ENCODE measurements around the gene RANBP9. TPM values are rescaled to one million over a fixed set of nuclear protein-coding genes. Genes with fewer than 3 reads are reported as not detected.

Gene RANBP9
- total and polyA plus RNA-seq, 2 experiments from 2014 or later: 12.1 to 31.8 TPM

DNA sequence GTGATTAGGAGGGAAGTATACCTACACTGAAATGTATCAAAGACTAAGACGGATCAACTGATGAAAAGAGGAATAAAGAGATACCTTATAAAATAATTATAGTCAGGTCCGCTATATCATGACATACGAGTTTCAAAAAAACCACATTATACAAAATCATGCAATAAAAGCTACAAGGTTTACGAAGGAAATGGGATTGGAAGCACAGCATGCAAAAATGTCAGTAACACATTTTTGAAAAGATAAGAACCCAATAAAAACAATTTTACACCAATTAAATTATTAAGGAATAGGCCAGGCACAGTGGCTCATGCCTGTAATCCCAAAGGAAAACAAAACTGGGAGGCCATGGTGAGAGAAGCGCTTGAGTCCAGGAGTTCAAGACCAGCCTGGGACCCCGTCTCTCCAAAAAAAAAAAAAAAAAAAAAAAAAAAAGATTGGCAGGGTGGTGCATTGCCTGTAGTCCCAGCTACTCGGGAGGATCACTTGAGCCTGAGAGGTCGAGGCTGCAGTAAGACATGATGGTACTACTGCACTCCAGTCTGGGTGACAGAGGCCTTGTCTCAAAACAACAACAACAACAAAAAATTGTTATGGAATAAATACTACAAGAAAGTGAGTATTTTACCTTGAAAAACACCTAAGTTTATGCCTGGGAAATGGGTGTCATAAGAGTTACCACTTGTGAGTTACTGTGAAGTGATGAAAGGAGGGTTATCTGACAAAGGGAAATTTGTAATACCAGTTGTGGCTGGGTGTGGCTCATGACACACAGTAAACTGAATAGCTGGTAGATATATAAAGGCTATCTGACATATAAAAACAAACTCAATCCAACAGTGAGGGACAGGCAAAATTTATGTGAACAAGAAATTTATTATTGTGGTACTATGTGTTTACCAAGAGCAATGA, 45.2 kb downstream of the RANBP9 start (continued):
- TF ChIP-seq, protein P1, sequence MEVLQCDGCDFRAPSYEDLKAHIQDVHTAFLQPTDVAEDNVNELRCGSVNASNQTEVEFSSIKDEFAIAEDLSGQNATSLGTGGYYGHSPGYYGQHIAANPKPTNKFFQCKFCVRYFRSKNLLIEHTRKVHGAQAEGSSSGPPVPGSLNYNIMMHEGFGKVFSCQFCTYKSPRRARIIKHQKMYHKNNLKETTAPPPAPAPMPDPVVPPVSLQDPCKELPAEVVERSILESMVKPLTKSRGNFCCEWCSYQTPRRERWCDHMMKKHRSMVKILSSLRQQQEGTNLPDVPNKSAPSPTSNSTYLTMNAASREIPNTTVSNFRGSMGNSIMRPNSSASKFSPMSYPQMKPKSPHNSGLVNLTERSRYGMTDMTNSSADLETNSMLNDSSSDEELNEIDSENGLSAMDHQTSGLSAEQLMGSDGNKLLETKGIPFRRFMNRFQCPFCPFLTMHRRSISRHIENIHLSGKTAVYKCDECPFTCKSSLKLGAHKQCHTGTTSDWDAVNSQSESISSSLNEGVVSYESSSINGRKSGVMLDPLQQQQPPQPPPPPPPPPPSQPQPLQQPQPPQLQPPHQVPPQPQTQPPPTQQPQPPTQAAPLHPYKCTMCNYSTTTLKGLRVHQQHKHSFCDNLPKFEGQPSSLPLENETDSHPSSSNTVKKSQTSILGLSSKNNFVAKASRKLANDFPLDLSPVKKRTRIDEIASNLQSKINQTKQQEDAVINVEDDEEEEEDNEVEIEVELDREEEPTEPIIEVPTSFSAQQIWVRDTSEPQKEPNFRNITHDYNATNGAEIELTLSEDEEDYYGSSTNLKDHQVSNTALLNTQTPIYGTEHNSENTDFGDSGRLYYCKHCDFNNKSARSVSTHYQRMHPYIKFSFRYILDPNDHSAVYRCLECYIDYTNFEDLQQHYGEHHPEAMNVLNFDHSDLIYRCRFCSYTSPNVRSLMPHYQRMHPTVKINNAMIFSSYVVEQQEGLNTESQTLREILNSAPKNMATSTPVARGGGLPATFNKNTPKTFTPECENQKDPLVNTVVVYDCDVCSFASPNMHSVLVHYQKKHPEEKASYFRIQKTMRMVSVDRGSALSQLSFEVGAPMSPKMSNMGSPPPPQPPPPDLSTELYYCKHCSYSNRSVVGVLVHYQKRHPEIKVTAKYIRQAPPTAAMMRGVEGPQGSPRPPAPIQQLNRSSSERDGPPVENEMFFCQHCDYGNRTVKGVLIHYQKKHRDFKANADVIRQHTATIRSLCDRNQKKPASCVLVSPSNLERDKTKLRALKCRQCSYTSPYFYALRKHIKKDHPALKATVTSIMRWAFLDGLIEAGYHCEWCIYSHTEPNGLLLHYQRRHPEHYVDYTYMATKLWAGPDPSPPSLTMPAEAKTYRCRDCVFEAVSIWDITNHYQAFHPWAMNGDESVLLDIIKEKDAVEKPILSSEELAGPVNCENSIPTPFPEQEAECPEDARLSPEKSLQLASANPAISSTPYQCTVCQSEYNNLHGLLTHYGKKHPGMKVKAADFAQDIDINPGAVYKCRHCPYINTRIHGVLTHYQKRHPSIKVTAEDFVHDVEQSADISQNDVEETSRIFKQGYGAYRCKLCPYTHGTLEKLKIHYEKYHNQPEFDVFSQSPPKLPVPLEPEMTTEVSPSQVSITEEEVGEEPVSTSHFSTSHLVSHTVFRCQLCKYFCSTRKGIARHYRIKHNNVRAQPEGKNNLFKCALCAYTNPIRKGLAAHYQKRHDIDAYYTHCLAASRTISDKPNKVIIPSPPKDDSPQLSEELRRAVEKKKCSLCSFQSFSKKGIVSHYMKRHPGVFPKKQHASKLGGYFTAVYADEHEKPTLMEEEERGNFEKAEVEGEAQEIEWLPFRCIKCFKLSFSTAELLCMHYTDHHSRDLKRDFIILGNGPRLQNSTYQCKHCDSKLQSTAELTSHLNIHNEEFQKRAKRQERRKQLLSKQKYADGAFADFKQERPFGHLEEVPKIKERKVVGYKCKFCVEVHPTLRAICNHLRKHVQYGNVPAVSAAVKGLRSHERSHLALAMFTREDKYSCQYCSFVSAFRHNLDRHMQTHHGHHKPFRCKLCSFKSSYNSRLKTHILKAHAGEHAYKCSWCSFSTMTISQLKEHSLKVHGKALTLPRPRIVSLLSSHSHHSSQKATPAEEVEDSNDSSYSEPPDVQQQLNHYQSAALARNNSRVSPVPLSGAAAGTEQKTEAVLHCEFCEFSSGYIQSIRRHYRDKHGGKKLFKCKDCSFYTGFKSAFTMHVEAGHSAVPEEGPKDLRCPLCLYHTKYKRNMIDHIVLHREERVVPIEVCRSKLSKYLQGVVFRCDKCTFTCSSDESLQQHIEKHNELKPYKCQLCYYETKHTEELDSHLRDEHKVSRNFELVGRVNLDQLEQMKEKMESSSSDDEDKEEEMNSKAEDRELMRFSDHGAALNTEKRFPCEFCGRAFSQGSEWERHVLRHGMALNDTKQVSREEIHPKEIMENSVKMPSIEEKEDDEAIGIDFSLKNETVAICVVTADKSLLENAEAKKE (CRISPR knock-in tag; IDR thresholded peaks at IDR 0.05): no peak
- no peak for TF ChIP-seq CTCF (conservative IDR thresholded peaks at IDR 0.05; ENCODE audit: low read depth in 2 of 2)

GRCh38 chr6:13664703-13665352, 46.8 kb downstream of the RANBP9 start:
- Mint-ChIP-seq H3K4me3 (no peak overlapping the region), H3K4me1 (peaks cover 52% of the 10 kb centered on the region), H3K27ac (no peak overlapping the region), H3K27me3 (ENCODE audit: insufficient read depth, low read depth, poor library complexity) (no peaks in the 10 kb centered on the region), H3K36me3 (ENCODE audit: low read depth) (no peaks in the 10 kb centered on the region; the same call in 2 of the 3 replicates), H3K9me3 (no peaks in the 10 kb centered on the region)
- H3K27ac ChIP-seq (ENCODE audit: low read depth): no peak overlapping the region
- ATAC-seq (no peak), DNase-seq (ENCODE audit: low spot score) (no peak)
- H3K27me3 ChIP-seq (ENCODE audit: insufficient read depth): no peaks in the 10 kb centered on the region
- H3K9me2 ChIP-seq (ENCODE audit: insufficient read depth): no peaks in the 10 kb centered on the region
- H3F3A ChIP-seq (replicated peaks; ENCODE audit: low read depth): no peaks in the 10 kb centered on the region
- H2AFZ ChIP-seq: no peak overlapping the region
- H3K79me2 ChIP-seq (replicated peaks; ENCODE audit: insufficient read depth): peaks cover 100% of the 10 kb centered on the region
- no peak overlapping the region for H3K4me2 ChIP-seq
- H3K36me3 ChIP-seq (ENCODE audit: insufficient read depth): no peaks in the 10 kb centered on the region
- peaks cover 6% of the 10 kb centered on the region for H4K20me1 ChIP-seq (replicated peaks; ENCODE audit: insufficient read depth)
- H3K4me3 ChIP-seq: no peak overlapping the region
- H3K4me1 ChIP-seq (ENCODE audit: insufficient read depth): peaks cover 28% of the 10 kb centered on the region
- TF ChIP-seq, protein P1 (CRISPR knock-in tag; IDR thresholded peaks at IDR 0.05): no peak
- TF ChIP-seq EZH2 (IDR thresholded peaks at IDR 0.05; ENCODE audit: low read depth, unreplicated experiment) (no peak), NANOG (IDR thresholded peaks at IDR 0.05; ENCODE audit: borderline replicate concordance) (no peak)
